Globus pallidus (tissue), 1 donor: ENCODE measurements around the gene TMEM145.
"Not testable (repeated sequence)": the region's sequence is repeated elsewhere in the genome, so short reads cannot be mapped to it uniquely, and the experiment has no call there.

Source experiments
- DNase-seq: peaks from one replicate; pipeline ENCODE4 v3.0.0-alpha.2; 2015; ENCODE audit warnings: low spot score

TMEM145 gene

DNA sequence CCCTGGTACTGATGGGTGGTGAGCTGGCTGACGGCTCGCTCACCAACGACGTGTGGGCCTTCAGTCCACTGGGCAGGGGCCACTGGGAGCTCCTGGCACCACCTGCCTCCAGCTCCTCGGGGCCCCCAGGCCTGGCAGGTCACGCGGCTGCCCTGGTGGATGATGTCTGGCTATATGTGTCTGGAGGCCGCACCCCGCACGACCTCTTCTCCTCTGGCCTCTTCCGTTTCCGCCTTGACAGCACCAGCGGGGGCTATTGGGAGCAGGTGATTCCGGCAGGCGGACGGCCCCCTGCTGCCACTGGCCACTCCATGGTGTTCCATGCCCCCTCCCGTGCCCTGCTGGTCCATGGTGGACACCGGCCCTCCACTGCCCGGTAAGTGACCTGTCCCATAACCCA is 22.9 kb downstream of the TMEM145 start:
- no peak for DNase-seq

DNA sequence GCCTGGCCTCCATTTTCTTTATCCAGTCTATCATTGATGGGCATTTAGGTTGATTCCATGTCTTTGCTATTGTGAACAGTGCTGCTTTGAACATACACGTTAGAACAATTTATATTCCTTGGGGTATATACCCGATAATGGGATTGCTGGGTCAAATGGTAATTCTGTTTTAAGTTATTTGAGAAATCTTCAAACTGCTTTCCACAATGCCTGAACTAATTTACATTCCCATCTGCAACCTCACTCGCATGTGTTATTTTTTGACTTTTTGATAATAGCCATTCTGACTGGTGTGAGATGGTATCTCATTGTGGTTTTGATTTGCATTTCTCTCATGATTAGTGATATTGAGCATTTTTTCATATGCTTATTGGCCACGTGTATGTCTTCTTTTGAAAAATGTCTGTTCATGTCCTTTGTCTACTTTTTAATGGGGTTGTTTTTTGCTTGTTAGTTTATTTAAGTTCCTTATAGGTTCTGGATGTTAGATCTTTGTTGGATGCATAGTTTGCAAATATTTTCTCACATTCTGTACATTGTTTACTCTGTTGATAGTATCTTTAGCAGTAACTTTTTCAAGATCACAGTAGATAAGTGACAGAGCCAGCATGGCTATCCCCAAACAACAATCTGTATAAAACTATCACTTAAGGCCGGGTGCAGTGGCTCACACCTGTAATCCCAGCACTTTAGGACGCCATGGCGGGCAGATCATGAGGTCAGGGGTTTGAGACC is 26.2 kb downstream of the TMEM145 start:
- DNase-seq: not testable (repeated sequence)

- not testable (repeated sequence) for DNase-seq
Measured at GRCh38 chr19:42339922-42340321, 26.8 kb downstream of the TMEM145 start.

DNA sequence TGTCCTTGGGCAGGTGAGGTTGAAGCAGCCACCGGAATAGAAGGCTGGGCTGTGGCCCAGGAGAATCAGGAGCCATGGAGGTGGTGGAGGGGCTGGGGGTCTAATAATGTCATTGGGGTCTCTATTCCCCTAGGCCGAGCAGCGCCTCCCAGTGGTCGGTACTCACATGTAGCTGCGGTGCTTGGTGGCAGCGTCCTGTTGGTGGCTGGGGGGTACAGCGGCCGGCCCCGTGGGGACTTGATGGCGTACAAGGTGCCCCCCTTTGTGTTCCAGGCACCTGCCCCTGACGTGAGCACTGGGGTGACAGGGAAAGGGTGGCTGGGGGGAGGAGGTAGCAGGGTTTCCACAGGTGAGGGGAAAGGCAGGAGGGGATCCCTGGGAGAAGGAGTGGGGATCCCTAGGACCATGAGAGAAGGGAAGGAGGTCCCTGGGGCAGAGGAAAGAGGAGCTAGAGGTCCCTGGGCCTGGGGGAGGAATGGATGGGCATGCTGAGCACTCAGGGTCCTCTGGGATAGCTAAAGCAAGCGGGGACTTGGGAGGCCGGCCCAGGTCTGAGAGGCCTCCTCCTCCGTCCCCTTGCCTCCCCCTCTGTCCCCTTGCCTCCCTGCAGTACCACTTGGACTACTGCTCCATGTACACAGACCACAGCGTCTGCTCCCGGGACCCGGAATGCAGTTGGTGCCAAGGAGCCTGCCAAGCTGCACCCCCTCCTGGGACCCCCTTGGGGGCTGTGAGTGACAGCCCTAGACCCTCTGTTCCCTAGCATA is 30.4 kb downstream of the TMEM145 start:
- DNase-seq: no peak

GRCh38 chr19:42344336-42344893 is 31.3 kb downstream of the TMEM145 start:
- no peak for DNase-seq

GRCh38 chr19:42345191-42345812 is 32.2 kb downstream of the TMEM145 start:
- no peak for DNase-seq

- no peak for DNase-seq
Measured at GRCh38 chr19:42348211-42348610, 35.1 kb downstream of the TMEM145 start.

DNA sequence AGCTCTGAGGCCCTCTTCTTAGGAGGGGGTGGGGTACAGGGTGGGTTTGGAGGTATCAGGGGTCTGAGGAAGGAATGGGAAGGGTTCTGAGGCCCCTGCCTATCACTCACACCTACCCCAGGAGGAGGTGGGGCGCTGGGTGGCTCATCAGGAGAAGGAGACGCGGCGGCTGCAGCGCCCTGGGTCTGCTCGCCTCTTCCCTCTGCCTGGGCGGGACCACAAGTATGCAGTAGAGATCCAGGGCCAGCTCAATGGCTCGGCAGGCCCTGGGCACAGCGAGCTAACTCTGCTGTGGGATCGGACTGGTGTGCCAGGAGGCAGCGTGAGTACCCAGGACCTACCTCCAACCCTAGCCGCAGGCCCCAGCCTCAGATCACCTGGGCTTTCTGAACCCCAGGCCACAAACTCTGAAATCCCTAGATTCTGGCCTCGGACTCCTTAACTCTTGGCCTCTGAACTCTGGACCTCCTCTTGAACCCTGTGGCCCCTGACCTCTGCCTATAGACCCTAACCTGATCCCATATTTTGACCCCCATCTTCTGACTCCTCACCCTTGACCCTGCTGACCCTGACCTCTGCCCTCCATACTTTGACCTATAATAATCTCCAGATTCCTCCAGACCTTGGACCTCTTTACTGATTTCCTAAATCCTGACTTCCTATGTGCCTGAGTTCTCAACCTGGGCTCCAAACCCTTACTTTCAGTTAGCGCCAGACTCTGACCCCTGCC is 36.4 kb downstream of the TMEM145 start:
- no peak for DNase-seq

DNA sequence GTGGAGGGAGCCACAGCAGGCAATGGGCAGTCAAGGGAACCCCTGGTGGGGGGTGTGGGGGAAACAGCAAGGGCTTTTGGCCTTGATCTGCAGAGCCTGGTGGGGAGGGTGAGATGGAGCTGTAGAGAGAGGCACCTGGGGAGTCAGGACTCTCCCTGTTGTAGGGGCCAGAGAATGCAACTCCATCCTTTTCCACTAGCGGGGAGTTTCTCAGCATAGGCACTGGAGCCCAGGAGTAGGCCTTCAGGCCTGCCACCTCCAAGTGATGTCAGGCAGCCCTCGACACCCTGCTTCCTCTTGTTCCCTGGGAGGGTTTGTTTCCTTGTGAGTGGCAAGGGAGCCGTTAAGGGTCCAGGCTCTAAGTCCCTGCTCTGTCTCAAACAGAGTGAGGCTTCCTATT is 37.3 kb downstream of the TMEM145 start:
- DNase-seq: no peak

- no peak for DNase-seq
Measured at GRCh38 chr19:42351079-42351735, 38.1 kb downstream of the TMEM145 start.

DNA sequence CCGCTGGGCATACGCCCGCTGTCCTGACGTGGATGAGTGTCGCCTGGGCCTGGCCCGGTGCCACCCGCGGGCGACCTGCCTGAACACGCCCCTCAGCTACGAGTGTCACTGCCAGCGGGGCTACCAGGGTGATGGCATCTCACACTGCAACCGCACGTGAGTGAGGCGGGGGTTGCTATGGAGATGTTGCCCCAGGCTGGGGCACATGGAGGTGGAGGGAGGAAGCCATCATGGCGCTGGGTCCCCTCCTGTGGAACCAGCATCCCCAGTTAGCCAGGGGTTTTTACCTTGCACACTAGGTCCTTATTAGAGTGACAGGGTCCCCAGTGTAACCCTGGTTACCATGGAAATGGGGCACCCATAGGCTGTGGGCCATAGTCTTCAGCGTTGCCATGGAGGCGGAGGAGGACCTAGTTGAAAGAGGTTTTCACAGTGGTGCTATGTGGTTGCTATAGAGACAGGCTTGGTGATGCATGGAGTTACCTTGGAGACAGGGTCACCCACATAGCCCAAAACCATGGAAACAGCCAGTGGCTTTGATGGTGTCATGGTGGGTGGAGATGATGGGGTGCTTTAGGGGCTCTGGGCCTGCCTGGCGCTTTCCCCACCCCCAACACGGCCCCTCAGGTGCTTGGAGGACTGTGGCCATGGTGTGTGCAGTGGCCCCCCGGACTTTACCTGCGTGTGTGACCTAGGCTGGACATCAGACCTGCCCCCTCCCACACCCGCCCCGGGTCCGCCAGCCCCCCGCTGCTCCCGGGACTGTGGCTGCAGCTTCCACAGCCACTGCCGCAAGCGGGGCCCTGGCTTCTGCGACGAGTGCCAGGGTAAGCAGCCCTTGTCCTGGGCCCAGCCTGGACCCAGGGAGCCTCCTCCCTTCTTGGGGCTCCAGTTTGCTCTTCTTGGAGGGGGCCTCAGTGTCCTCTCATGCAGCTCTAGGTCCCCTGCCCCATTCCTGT is 39.5 kb downstream of the TMEM145 start:
- DNase-seq: peak; percentile 13

GRCh38 chr19:42353341-42354015 is 40.4 kb downstream of the TMEM145 start:
- DNase-seq: no peak

- no peak for DNase-seq
Measured at GRCh38 chr19:42355896-42356295, 42.8 kb downstream of the TMEM145 start.

GRCh38 chr19:42356686-42357085 is 43.6 kb downstream of the TMEM145 start:
- no peak for DNase-seq

GRCh38 chr19:42357290-42357689 is 44.2 kb downstream of the TMEM145 start:
- DNase-seq: no peak

GRCh38 chr19:42360787-42361544 is 47.9 kb downstream of the TMEM145 start:
- no peak for DNase-seq

DNA sequence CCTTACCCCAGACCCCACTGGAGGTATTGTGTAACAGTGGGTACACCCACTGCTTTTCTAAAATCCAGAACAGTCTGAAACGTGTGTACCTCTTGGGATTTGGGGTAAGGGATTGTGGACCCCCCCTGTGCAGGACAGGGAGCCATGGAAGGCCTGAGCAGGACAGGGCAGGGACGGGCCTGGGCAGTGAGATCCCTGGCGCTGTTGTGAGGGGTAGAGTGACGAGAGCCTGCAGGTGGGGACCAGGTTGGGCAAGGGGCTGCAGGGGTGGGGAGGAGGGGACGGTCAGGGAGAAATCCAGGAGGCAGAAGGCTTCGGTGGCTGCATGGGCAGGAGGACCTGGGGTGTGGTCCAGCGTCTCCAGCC is 48.4 kb downstream of the TMEM145 start:
- no peak for DNase-seq

GRCh38 chr19:42362342-42362741 is 49.2 kb downstream of the TMEM145 start:
- no peak for DNase-seq

DNA sequence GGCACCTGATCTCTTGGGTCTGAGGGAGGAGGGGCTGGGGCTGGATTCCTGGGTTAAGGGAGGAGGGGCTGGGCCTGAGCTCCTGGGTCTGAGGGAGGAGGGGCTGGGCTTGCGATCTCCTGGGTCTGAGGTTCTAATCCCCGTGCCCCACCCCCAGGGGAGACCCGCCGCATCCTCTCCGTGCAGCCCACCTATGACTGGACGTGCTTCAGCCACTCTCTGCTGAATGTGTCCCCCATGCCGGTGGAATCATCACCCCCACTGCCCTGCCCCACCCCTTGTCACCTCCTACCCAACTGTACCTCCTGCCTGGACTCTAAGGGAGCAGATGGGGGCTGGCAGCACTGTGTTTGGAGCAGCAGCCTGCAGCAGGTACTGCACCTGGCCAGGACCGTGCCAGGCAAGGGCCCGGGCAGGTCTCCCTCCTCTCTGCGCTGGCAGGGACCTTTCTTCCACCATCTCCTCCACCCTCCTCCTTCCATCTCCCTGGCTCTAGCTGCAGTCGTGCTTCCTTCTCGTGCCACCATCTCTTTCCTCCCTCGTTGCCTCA is 49.9 kb downstream of the TMEM145 start:
- no peak for DNase-seq
